ENCODE results near the gene ZNF148. TPM values are rescaled to one million over a fixed set of nuclear protein-coding genes. Genes with fewer than 3 reads are reported as not detected.

ZNF148 gene
- total RNA-seq (10 to 100 TPM; 16.4 to 31.2 (median 18.6) TPM), polyA plus RNA-seq (1 to 10 TPM; 2.1 to 4.6 TPM)

- Histone ChIP-seq H3K36me3 (no peaks in the 10 kb centered on the region), H3K4me3 (peak within 1 kb of the TSS; percentile 65 to 79 (median 77)), H3K27me3 (no peaks in the 10 kb centered on the region), H3K27ac (peak within 1 kb of the TSS; percentile 76 to 93 (median 84)), H3K4me1 (peaks cover 0 to 13% (median 7%) of the 10 kb centered on the region in 3 donors), H3K9me3 (no peaks in the 10 kb centered on the region)
- peak; percentile 97 to 99 (median 98) for ATAC-seq
- FAIRE-seq, result no peak
- TF ChIP-seq CTCF (IDR thresholded peaks at IDR 0.05), result no peak
- intact Hi-C loops (cut with DNase I), result no loop called here
- DNase-seq, result peak; percentile 89 to 96 (median 90)
- WGBS, 2 donors, result 1% methylated on average over 62 to 69 of the region's 69 CpGs
Measured at GRCh38 chr3:125374996-125375941, at the start of gene ZNF148. Gene ZNF148, minus strand, starts transcription at chr3:125375325. Its CDS starts 61,685 bp downstream, at chr3:125313640.

- 90 to 92% methylated on average over 4 of the region's 4 CpGs for WGBS, 2 donors
- no peaks in the 10 kb centered on the region for H3K4me1 ChIP-seq
- no peak overlapping the region for H3K27ac ChIP-seq
- intact Hi-C loops (cut with DNase I), result no loop called here
- H3K9me3 ChIP-seq, result no peaks in the 10 kb centered on the region
- FAIRE-seq (no peak), DNase-seq (no peak), ATAC-seq (no peak)
- no peak overlapping the region for H3K4me3 ChIP-seq
- H3K27me3 ChIP-seq, result no peaks in the 10 kb centered on the region
- H3K36me3 ChIP-seq, result no peaks in the 10 kb centered on the region
- TF ChIP-seq CTCF (IDR thresholded peaks at IDR 0.05), result no peak
Measured at GRCh38 chr3:125418306-125418705, 43.2 kb upstream of the ZNF148 start.

- Histone ChIP-seq H3K27me3 (no peaks in the 10 kb centered on the region), H3K9me3 (no peaks in the 10 kb centered on the region), H3K4me1 (no peaks in the 10 kb centered on the region), H3K27ac (no peak overlapping the region), H3K36me3 (no peaks in the 10 kb centered on the region), H3K4me3 (no peak overlapping the region)
- ATAC-seq (no peak), DNase-seq (no peak), FAIRE-seq (no peak)
- intact Hi-C loops (cut with DNase I), result no loop called here
- WGBS, 2 donors, result 74 to 76% methylated on average over 3 of the region's 3 CpGs
- no peak for TF ChIP-seq CTCF (IDR thresholded peaks at IDR 0.05)
Measured at GRCh38 chr3:125416235-125416634, 41.1 kb upstream of the ZNF148 start.

GRCh38 chr3:125414669-125415068 lies 39.5 kb upstream of the ZNF148 start:
- H3K9me3 ChIP-seq, result no peaks in the 10 kb centered on the region
- H3K36me3 ChIP-seq, result no peaks in the 10 kb centered on the region
- H3K4me3 ChIP-seq, result no peak overlapping the region
- ATAC-seq (no peak), FAIRE-seq (no peak), DNase-seq (no peak)
- H3K4me1 ChIP-seq, result no peaks in the 10 kb centered on the region
- TF ChIP-seq CTCF (IDR thresholded peaks at IDR 0.05), result no peak
- intact Hi-C loops (cut with DNase I), result no loop called here
- 76% methylated on average over 8 of the region's 8 CpGs for WGBS, 2 donors
- H3K27ac ChIP-seq, result no peak overlapping the region
- no peaks in the 10 kb centered on the region for H3K27me3 ChIP-seq

GRCh38 chr3:125410922-125411321 lies 35.8 kb upstream of the ZNF148 start:
- 88 to 89% methylated on average over 6 of the region's 6 CpGs for WGBS, 2 donors
- Histone ChIP-seq H3K27ac (no peak overlapping the region), H3K9me3 (no peaks in the 10 kb centered on the region), H3K4me1 (no peaks in the 10 kb centered on the region), H3K36me3 (no peaks in the 10 kb centered on the region), H3K4me3 (no peak overlapping the region), H3K27me3 (no peaks in the 10 kb centered on the region)
- DNase-seq, result no peak
- no peak for FAIRE-seq
- no peak for TF ChIP-seq CTCF (IDR thresholded peaks at IDR 0.05)
- ATAC-seq, result no peak
- intact Hi-C loops (cut with DNase I), result no loop called here

All from pancreas (tissue), 10 donors.